Stomach (tissue), 4 donors: ENCODE data around the gene TLL2.

Source experiments
- EP300 ChIP-seq: sonication (generic); formaldehyde crosslinking; IDR thresholded peaks from one replicate; pipeline ENCODE4 v1.6.1; 2017; ENCODE audit warnings: antibody characterized with exemption
- POLR2A ChIP-seq, 4 donors: fragments of 450-650 bp; IDR thresholded peaks; one replicate each; pipeline ENCODE4 v1.6.1; 2016; ENCODE audit warnings: antibody characterized with exemption in 4 of 4, control low read depth in 2 of 4, mild to moderate bottlenecking in 1 of 4, moderate library complexity in 1 of 4
- POLR2AphosphoS5 ChIP-seq, 3 donors: sonication (generic); formaldehyde crosslinking; IDR thresholded peaks; one replicate each; pipeline ENCODE4 v1.6.1; 2016; ENCODE audit warnings: antibody characterized with exemption in 3 of 3
- TF ChIP-seq, protein P1 (sequence below), 7 experiments: fragments of 450-650 bp in 4 of 7; fragments of 200-600 bp in 3 of 7; sonication (generic) in 3 of 7; IDR thresholded peaks; one replicate each; pipeline ENCODE4 v1.5.1; 2016 to 2019; ENCODE audit warnings: antibody characterized with exemption in 7 of 7, control low read depth in 2 of 7, mild to moderate bottlenecking in 1 of 7

DNA sequence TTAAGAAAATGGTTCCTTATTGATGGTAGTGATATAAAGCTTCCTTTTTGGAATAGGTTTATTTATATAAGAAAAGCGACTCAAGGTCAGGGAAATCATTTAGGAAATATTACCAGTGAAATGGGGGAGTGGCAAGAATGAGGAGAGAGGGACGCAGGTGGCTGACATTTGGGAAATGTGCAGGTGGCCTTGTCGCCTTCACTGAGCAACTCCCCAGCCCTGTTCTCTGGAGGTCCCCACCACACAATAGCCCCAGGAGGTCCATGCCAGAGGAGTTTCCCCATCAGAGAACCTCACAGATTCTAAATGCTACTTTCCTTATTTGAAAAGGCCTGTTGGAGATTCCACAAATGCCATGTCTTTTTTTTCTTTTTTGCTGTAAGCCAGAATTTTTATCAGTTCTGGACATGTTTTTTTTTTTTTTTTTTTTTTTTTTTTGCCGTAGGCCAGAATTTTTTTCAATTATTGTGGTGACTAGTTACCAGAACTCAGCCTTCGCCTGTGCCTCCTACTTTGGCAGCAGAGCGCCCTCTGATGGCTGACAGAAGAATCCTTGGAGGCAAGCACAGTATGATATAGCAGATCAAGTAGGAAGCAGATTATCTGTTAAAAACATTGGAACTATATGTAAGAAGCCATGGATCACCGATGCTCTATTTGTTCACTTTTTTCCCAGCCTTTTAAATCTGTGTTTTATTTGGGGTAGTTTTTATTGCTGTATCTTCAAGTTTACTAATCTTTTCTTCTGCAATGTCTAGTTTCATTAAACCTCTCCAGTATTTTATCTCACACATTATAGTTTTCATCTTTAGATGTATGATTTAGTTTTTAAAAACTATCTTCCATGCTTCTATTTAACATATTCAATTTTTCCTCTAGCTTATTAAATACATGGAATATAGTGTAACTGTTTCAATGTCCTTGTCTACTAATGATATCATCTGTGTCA, 173.5 kb downstream of the TLL2 start:
- TF ChIP-seq, protein P1, sequence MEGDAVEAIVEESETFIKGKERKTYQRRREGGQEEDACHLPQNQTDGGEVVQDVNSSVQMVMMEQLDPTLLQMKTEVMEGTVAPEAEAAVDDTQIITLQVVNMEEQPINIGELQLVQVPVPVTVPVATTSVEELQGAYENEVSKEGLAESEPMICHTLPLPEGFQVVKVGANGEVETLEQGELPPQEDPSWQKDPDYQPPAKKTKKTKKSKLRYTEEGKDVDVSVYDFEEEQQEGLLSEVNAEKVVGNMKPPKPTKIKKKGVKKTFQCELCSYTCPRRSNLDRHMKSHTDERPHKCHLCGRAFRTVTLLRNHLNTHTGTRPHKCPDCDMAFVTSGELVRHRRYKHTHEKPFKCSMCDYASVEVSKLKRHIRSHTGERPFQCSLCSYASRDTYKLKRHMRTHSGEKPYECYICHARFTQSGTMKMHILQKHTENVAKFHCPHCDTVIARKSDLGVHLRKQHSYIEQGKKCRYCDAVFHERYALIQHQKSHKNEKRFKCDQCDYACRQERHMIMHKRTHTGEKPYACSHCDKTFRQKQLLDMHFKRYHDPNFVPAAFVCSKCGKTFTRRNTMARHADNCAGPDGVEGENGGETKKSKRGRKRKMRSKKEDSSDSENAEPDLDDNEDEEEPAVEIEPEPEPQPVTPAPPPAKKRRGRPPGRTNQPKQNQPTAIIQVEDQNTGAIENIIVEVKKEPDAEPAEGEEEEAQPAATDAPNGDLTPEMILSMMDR (IDR thresholded peaks at IDR 0.05), result peak in 4 of 7 experiments; percentile 21 to 43 (median 34)
- TF ChIP-seq POLR2A (IDR thresholded peaks at IDR 0.05), result no peak
- TF ChIP-seq POLR2AphosphoS5 (IDR thresholded peaks at IDR 0.05), result no peak
- TF ChIP-seq EP300, result no peak
